Caco-2 (cell line): ENCODE results near the gene CDH11. TPM values are rescaled to one million over a fixed set of nuclear protein-coding genes. Genes with fewer than 3 reads are reported as not detected.

ENCODE experiments used
- BruUV-seq: library from RNA; stranded (reverse); fragments of 400-500 nt; replicated peaks from 2 replicates; lab custom pipeline; 2021; lab: Mats Ljungman, UMichigan
- CTCF ChIA-PET: fragments of 300-600 bp; sonication (Branson Sonifier 250); formaldehyde crosslinking; loops from one replicate; lab custom pipeline; 2022; ENCODE audit warnings: antibody characterized with exemption; lab: Charles Lee
- POLR2A ChIA-PET: fragments of 300-600 bp; sonication (Branson Sonifier 250); formaldehyde crosslinking; loops from one replicate; lab custom pipeline; 2022; ENCODE audit warnings: antibody characterized with exemption; lab: Charles Lee
- DNase-seq, 2 experiments: peaks; one replicate each; pipeline versions ENCODE4 v3.0.0 to v3.0.0-alpha.2; 2020 to 2022
- H3K27me3 ChIP-seq: replicated peaks from 2 replicates; pipeline ENCODE4 v1.6.0; 2011; ENCODE audit warnings: low read length; ENCODE audit not compliant: control insufficient read depth, insufficient read depth
- H3K36me3 ChIP-seq: 2 replicates; pipeline ENCODE4 v1.5.1; 2011; ENCODE audit warnings: low read length; ENCODE audit not compliant: control insufficient read depth, insufficient read depth
- H3K4me1 ChIP-seq: fragments of 250-450 bp; sonication (Bioruptor Pico); 2 replicates; pipeline ENCODE4 v1.5.1; 2020; ENCODE audit warnings: mild to moderate bottlenecking
- H3K4me3 ChIP-seq: 2 replicates; pipeline ENCODE4 v1.5.1; 2011; ENCODE audit warnings: low read depth, mild to moderate bottlenecking, control low read depth, low read length
- H3K9me3 ChIP-seq: fragments of 250-450 bp; sonication (Bioruptor Pico); 2 replicates; pipeline ENCODE4 v1.5.1; 2020; ENCODE audit warnings: mild to moderate bottlenecking, moderate library complexity
- H3K27ac Mint-ChIP-seq: one replicate; pipeline ENCODE4 v1.8.0; 2022; ENCODE audit warnings: mixed read lengths; ENCODE audit not compliant: unreplicated experiment
- H3K27me3 Mint-ChIP-seq: one replicate; pipeline ENCODE4 v1.8.0; 2022; ENCODE audit warnings: mixed read lengths; ENCODE audit not compliant: insufficient read depth, unreplicated experiment
- H3K36me3 Mint-ChIP-seq: one replicate; pipeline ENCODE4 v1.8.0; 2022; ENCODE audit warnings: mild to moderate bottlenecking, mixed read lengths; ENCODE audit not compliant: insufficient read depth, unreplicated experiment
- H3K4me1 Mint-ChIP-seq: one replicate; pipeline ENCODE4 v1.8.0; 2022; ENCODE audit warnings: low read depth, mixed read lengths; ENCODE audit not compliant: unreplicated experiment
- H3K4me3 Mint-ChIP-seq: one replicate; pipeline ENCODE4 v1.8.0; 2022; ENCODE audit warnings: mild to moderate bottlenecking, moderate library complexity, mixed read lengths; ENCODE audit not compliant: unreplicated experiment
- H3K9me3 Mint-ChIP-seq: one replicate; pipeline ENCODE4 v1.8.0; 2022; ENCODE audit warnings: mixed read lengths; ENCODE audit not compliant: unreplicated experiment
- intact Hi-C: fragments of 100-400 bp; cut with micrococcal nuclease; formaldehyde crosslinking; loops from one replicate; pipeline ENCODE4 v1.10.0; 2022; ENCODE audit not compliant: unreplicated experiment
- total RNA-seq: library from RNA; stranded (reverse); gene quantifications from 2 replicates; pipeline ENCODE4 v1.2.3, GENCODE V29; 2022
- TF ChIP-seq, protein P1 (sequence below), 2 experiments: fragments of 200-600 bp in 1 of 2; IDR thresholded peaks; 1 replicate in 1 of 2; 2 replicates in 1 of 2; pipeline versions ENCODE4 v1.5.1 to v1.8.0; 2011 to 2022; ENCODE audit warnings: antibody characterized with exemption in 1 of 2, control low read depth in 1 of 2, inconsistent platforms in 1 of 2, low read depth in 1 of 2, low read length in 1 of 2, mild to moderate bottlenecking in 1 of 2, moderate library complexity in 1 of 2; ENCODE audit not compliant: insufficient read depth in 1 of 2, severe bottlenecking in 1 of 2, unreplicated experiment in 1 of 2

Gene CDH11
- total RNA-seq, 1 experiment from 2014 or later: not detected

DNA sequence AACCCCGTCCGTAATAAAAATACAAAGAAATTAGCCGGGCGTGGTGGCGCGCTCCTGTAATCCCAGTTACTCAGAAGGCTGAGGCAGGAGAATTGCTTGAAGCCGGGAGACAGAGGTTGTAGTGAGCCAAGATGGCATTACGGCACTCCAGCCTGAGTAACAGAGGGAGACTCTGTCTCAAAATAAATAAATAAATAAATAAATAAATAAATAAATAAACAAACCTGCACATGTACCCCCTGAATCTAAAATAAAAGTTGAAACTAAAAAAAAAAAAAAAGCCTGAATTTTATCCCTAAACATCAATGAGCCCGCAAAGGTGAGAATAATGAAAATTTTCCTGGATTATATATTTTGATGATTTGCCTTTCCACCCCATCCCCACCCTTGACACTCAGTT lies 124.7 kb downstream of the CDH11 start:
- H3K4me3 Mint-ChIP-seq: no peak overlapping the region
- no TSS peak for BruUV-seq

DNA sequence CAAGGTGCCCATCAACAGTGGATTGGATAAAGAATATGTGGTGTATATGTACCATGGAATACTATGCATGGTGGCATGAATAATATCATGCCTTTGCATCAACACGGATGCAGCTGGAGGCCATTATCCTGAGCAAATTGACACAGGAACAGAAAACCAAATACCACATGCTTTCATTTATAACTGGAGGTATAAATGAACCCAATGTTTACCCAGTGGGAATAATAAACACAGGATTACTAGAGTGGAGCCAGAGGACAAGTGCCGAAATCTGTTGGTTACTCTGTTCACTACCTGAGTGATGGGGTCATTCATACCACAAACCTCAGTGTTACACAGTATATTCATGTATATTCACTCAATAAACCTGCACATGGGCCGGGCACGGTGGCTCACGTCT lies 125.2 kb downstream of the CDH11 start:
- Mint-ChIP-seq H3K27ac (no peak overlapping the region), H3K36me3 (peaks cover 7% of the 10 kb centered on the region), H3K9me3 (no peaks in the 10 kb centered on the region), H3K4me3 (no peak overlapping the region), H3K27me3 (peaks cover 2% of the 10 kb centered on the region), H3K4me1 (no peaks in the 10 kb centered on the region)
- Histone ChIP-seq H3K4me3 (no peak overlapping the region), H3K36me3 (no peaks in the 10 kb centered on the region), H3K27me3 (no peaks in the 10 kb centered on the region), H3K4me1 (no peaks in the 10 kb centered on the region), H3K9me3 (no peaks in the 10 kb centered on the region)
- BruUV-seq: no TSS peak
- DNase-seq: no peak
- ChIA-PET POLR2A (no interaction called here), CTCF (no interaction called here)
- TF ChIP-seq, protein P1, sequence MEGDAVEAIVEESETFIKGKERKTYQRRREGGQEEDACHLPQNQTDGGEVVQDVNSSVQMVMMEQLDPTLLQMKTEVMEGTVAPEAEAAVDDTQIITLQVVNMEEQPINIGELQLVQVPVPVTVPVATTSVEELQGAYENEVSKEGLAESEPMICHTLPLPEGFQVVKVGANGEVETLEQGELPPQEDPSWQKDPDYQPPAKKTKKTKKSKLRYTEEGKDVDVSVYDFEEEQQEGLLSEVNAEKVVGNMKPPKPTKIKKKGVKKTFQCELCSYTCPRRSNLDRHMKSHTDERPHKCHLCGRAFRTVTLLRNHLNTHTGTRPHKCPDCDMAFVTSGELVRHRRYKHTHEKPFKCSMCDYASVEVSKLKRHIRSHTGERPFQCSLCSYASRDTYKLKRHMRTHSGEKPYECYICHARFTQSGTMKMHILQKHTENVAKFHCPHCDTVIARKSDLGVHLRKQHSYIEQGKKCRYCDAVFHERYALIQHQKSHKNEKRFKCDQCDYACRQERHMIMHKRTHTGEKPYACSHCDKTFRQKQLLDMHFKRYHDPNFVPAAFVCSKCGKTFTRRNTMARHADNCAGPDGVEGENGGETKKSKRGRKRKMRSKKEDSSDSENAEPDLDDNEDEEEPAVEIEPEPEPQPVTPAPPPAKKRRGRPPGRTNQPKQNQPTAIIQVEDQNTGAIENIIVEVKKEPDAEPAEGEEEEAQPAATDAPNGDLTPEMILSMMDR (IDR thresholded peaks at IDR 0.05; ENCODE audit: insufficient read depth in 1 of 2, low read depth in 1 of 2, low read length in 1 of 2, severe bottlenecking in 1 of 2, unreplicated experiment in 1 of 2): no peak
- intact Hi-C loops: no loop called here

More for the DNA sequence above, 124.7 kb downstream of the CDH11 start:
- no peak overlapping the region for H3K4me3 ChIP-seq
- H3K4me1 ChIP-seq: no peaks in the 10 kb centered on the region
- no peaks in the 10 kb centered on the region for H3K9me3 ChIP-seq
- ChIA-PET POLR2A (no interaction called here), CTCF (no interaction called here)
- Mint-ChIP-seq H3K27ac (no peak overlapping the region), H3K4me1 (no peaks in the 10 kb centered on the region), H3K36me3 (peaks cover 7% of the 10 kb centered on the region), H3K27me3 (peaks cover 3% of the 10 kb centered on the region), H3K9me3 (no peaks in the 10 kb centered on the region)
- no peaks in the 10 kb centered on the region for H3K36me3 ChIP-seq
- intact Hi-C loops: no loop called here
- H3K27me3 ChIP-seq: no peaks in the 10 kb centered on the region
- DNase-seq: no peak
- TF ChIP-seq, protein P1 (IDR thresholded peaks at IDR 0.05; ENCODE audit: insufficient read depth in 1 of 2, low read depth in 1 of 2, low read length in 1 of 2, severe bottlenecking in 1 of 2, unreplicated experiment in 1 of 2): no peak

DNA sequence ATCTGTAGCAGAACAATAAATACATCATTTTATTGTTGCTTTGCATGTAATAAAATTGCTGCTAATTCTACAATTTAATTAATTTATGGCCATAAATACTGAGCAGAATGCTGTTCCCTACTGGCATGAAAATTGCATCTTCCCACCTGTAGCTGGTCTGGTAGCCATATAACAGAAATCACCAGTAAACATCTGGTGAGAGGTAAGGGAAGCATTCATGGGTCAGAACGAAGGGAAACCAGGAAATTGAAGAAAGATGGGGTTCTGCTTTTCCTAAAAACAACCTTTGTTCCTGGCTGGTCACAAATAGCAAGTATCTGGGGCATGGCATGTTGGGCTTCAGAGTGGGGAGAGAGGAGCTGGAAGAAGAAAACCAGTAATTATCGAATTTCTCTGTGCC lies 128.4 kb downstream of the CDH11 start:
- TF ChIP-seq, protein P1 (IDR thresholded peaks at IDR 0.05; ENCODE audit: insufficient read depth in 1 of 2, low read depth in 1 of 2, low read length in 1 of 2, severe bottlenecking in 1 of 2, unreplicated experiment in 1 of 2): no peak
- H3K9me3 ChIP-seq: no peaks in the 10 kb centered on the region
- POLR2A ChIA-PET: no interaction called here
- no peaks in the 10 kb centered on the region for H3K4me1 ChIP-seq
- intact Hi-C loops: no loop called here
- H3K4me3 ChIP-seq: no peak overlapping the region
- H3K4me3 Mint-ChIP-seq: no peak overlapping the region
- H3K4me1 Mint-ChIP-seq: no peaks in the 10 kb centered on the region
- no peak overlapping the region for H3K27ac Mint-ChIP-seq
- no peaks in the 10 kb centered on the region for H3K36me3 ChIP-seq
- no peaks in the 10 kb centered on the region for H3K27me3 ChIP-seq
- H3K36me3 Mint-ChIP-seq: no peaks in the 10 kb centered on the region
- CTCF ChIA-PET: no interaction called here
- no TSS peak for BruUV-seq
- DNase-seq: no peak
- H3K27me3 Mint-ChIP-seq: peaks cover 6% of the 10 kb centered on the region
- H3K9me3 Mint-ChIP-seq: no peaks in the 10 kb centered on the region
